Measurements from ENCODE around the gene MAD1L1.

The MAD1L1 gene

GRCh38 chr7:2080477-2080876, 152.3 kb downstream of the MAD1L1 start:
- Histone ChIP-seq H2AFZ (ENCODE audit: low read depth, low read length) (no peak overlapping the region), H3K36me3 (ENCODE audit: control insufficient read depth in 1 of 2, insufficient read depth in 2 of 2, low read depth in 1 of 2, low read length in 2 of 2) (peaks cover 15 to 64% of the 10 kb centered on the region in 2 experiments), H3K14ac (ENCODE audit: low read length in 2 of 2) (no peak overlapping the region), H3K23ac (ENCODE audit: low read length in 2 of 2) (no peak overlapping the region), H2BK5ac (ENCODE audit: low read depth, low read length, poor library complexity, severe bottlenecking) (no peak overlapping the region), H4K8ac (ENCODE audit: low read length) (no peak overlapping the region), H2BK120ac (ENCODE audit: low read depth, low read length) (no peak overlapping the region), H3K4me3 (ENCODE audit: insufficient read depth in 1 of 2, low read depth in 1 of 2, low read length in 2 of 2) (no peak overlapping the region), H3K9me3 (ENCODE audit: control insufficient read depth, low read length) (no peaks in the 10 kb centered on the region), H2BK15ac (ENCODE audit: low read depth, poor library complexity, severe bottlenecking) (no peak overlapping the region), H3K27ac (ENCODE audit: low read length, poor library complexity, severe bottlenecking) (no peak overlapping the region), H3K18ac (ENCODE audit: low read depth in 1 of 2, low read length in 2 of 2) (no peak overlapping the region), H2AK5ac (ENCODE audit: low read length, severe bottlenecking) (no peak overlapping the region), H3K4ac (ENCODE audit: low read depth in 1 of 2, low read length in 2 of 2) (no peak overlapping the region), H3K4me2 (ENCODE audit: low read length, poor library complexity, severe bottlenecking) (no peak overlapping the region), H3K9ac (ENCODE audit: low read length) (no peak overlapping the region), H3K79me1 (replicated peaks; ENCODE audit: low read length, poor library complexity, severe bottlenecking) (peaks cover 7% of the 10 kb centered on the region), H3K27me3 (ENCODE audit: control insufficient read depth in 1 of 2, insufficient read depth in 1 of 2, low read length in 2 of 2) (no peaks in the 10 kb centered on the region), H4K91ac (ENCODE audit: low read length) (no peak overlapping the region), H3K4me1 (ENCODE audit: control insufficient read depth, insufficient read depth, low read depth, low read length) (peaks cover 9% of the 10 kb centered on the region), H2BK12ac (ENCODE audit: low read length in 2 of 2) (no peak overlapping the region)
- 96% methylated on average over 14 of the region's 14 CpGs for WGBS
- DNase-seq = no peak

- H3K4me3 ChIP-seq (ENCODE audit: insufficient read depth in 1 of 2, low read depth in 1 of 2, low read length in 2 of 2) = no peak overlapping the region
Observed at GRCh38 chr7:2080060-2080387, 152.7 kb downstream of the MAD1L1 start.

GRCh38 chr7:2079332-2080059, 153.2 kb downstream of the MAD1L1 start:
- Histone ChIP-seq H3K4me1 (ENCODE audit: control insufficient read depth, insufficient read depth, low read depth, low read length) (peaks cover 9% of the 10 kb centered on the region), H3K9me3 (ENCODE audit: control insufficient read depth, low read length) (no peaks in the 10 kb centered on the region), H2BK12ac (ENCODE audit: low read length in 2 of 2) (no peak overlapping the region), H3K9ac (ENCODE audit: low read length) (no peak overlapping the region), H3K4me3 (ENCODE audit: insufficient read depth in 1 of 2, low read depth in 1 of 2, low read length in 2 of 2) (no peak overlapping the region), H2AK5ac (ENCODE audit: low read length, severe bottlenecking) (no peak overlapping the region), H4K8ac (ENCODE audit: low read length) (no peak overlapping the region), H2BK120ac (ENCODE audit: low read depth, low read length) (no peak overlapping the region), H3K36me3 (ENCODE audit: control insufficient read depth in 1 of 2, insufficient read depth in 2 of 2, low read depth in 1 of 2, low read length in 2 of 2) (peaks cover 13 to 67% of the 10 kb centered on the region in 2 experiments), H3K18ac (ENCODE audit: low read depth in 1 of 2, low read length in 2 of 2) (no peak overlapping the region), H3K79me1 (replicated peaks; ENCODE audit: low read length, poor library complexity, severe bottlenecking) (peaks cover 8% of the 10 kb centered on the region), H2BK5ac (ENCODE audit: low read depth, low read length, poor library complexity, severe bottlenecking) (no peak overlapping the region), H3K27ac (ENCODE audit: low read length, poor library complexity, severe bottlenecking) (no peak overlapping the region), H2BK15ac (ENCODE audit: low read depth, poor library complexity, severe bottlenecking) (no peak overlapping the region), H3K4ac (ENCODE audit: low read depth in 1 of 2, low read length in 2 of 2) (no peak overlapping the region), H3K27me3 (ENCODE audit: control insufficient read depth in 1 of 2, insufficient read depth in 1 of 2, low read length in 2 of 2) (no peaks in the 10 kb centered on the region), H2AFZ (ENCODE audit: low read depth, low read length) (no peak overlapping the region), H4K91ac (ENCODE audit: low read length) (no peak overlapping the region), H3K14ac (ENCODE audit: low read length in 2 of 2) (no peak overlapping the region), H3K23ac (ENCODE audit: low read length in 2 of 2) (no peak overlapping the region), H3K4me2 (ENCODE audit: low read length, poor library complexity, severe bottlenecking) (no peak overlapping the region)
- DNase-seq = no peak
- WGBS = 86% methylated on average over 22 of the region's 22 CpGs

More at GRCh38 chr7:2080060-2080387, 152.7 kb downstream of the MAD1L1 start:
- H2AFZ ChIP-seq (ENCODE audit: low read depth, low read length) = no peak overlapping the region
- H2BK12ac ChIP-seq (ENCODE audit: low read length in 2 of 2) = no peak overlapping the region
- H3K4me1 ChIP-seq (ENCODE audit: control insufficient read depth, insufficient read depth, low read depth, low read length) = peaks cover 9% of the 10 kb centered on the region
- H3K4me2 ChIP-seq (ENCODE audit: low read length, poor library complexity, severe bottlenecking) = no peak overlapping the region
- H2BK5ac ChIP-seq (ENCODE audit: low read depth, low read length, poor library complexity, severe bottlenecking) = no peak overlapping the region
- no peaks in the 10 kb centered on the region for H3K9me3 ChIP-seq (ENCODE audit: control insufficient read depth, low read length)
- no peak overlapping the region for H2AK5ac ChIP-seq (ENCODE audit: low read length, severe bottlenecking)
- H2BK15ac ChIP-seq (ENCODE audit: low read depth, poor library complexity, severe bottlenecking) = no peak overlapping the region
- WGBS = 87% methylated on average over 6 of the region's 6 CpGs
- peaks cover 14 to 64% of the 10 kb centered on the region in 2 experiments for H3K36me3 ChIP-seq (ENCODE audit: control insufficient read depth in 1 of 2, insufficient read depth in 2 of 2, low read depth in 1 of 2, low read length in 2 of 2)
- no peak overlapping the region for H3K4ac ChIP-seq (ENCODE audit: low read depth in 1 of 2, low read length in 2 of 2)
- no peak overlapping the region for H4K91ac ChIP-seq (ENCODE audit: low read length)
- H3K79me1 ChIP-seq (replicated peaks; ENCODE audit: low read length, poor library complexity, severe bottlenecking) = peaks cover 7% of the 10 kb centered on the region
- no peak overlapping the region for H3K27ac ChIP-seq (ENCODE audit: low read length, poor library complexity, severe bottlenecking)
- no peaks in the 10 kb centered on the region for H3K27me3 ChIP-seq (ENCODE audit: control insufficient read depth in 1 of 2, insufficient read depth in 1 of 2, low read length in 2 of 2)
- no peak overlapping the region for H3K18ac ChIP-seq (ENCODE audit: low read depth in 1 of 2, low read length in 2 of 2)
- no peak overlapping the region for H3K23ac ChIP-seq (ENCODE audit: low read length in 2 of 2)
- H4K8ac ChIP-seq (ENCODE audit: low read length) = no peak overlapping the region
- no peak overlapping the region for H3K9ac ChIP-seq (ENCODE audit: low read length)
- H3K14ac ChIP-seq (ENCODE audit: low read length in 2 of 2) = no peak overlapping the region
- no peak overlapping the region for H2BK120ac ChIP-seq (ENCODE audit: low read depth, low read length)
- no peak for DNase-seq

- WGBS = 95% methylated on average over 15 of the region's 15 CpGs
- no peak overlapping the region for H4K91ac ChIP-seq (ENCODE audit: low read length)
- no peak overlapping the region for H4K8ac ChIP-seq (ENCODE audit: low read length)
Observed at GRCh38 chr7:2078899-2079298, 153.8 kb downstream of the MAD1L1 start.

More at GRCh38 chr7:2078899-2079298, 153.8 kb downstream of the MAD1L1 start:
- no peaks in the 10 kb centered on the region for H3K27me3 ChIP-seq (ENCODE audit: control insufficient read depth in 1 of 2, insufficient read depth in 1 of 2, low read length in 2 of 2)
- no peak overlapping the region for H3K18ac ChIP-seq (ENCODE audit: low read depth in 1 of 2, low read length in 2 of 2)
- no peak overlapping the region for H3K4me3 ChIP-seq (ENCODE audit: insufficient read depth in 1 of 2, low read depth in 1 of 2, low read length in 2 of 2)
- H2BK5ac ChIP-seq (ENCODE audit: low read depth, low read length, poor library complexity, severe bottlenecking) = no peak overlapping the region
- no peak overlapping the region for H2BK15ac ChIP-seq (ENCODE audit: low read depth, poor library complexity, severe bottlenecking)
- peaks cover 11% of the 10 kb centered on the region for H3K79me1 ChIP-seq (replicated peaks; ENCODE audit: low read length, poor library complexity, severe bottlenecking)
- peaks cover 7% of the 10 kb centered on the region for H3K4me1 ChIP-seq (ENCODE audit: control insufficient read depth, insufficient read depth, low read depth, low read length)
- H3K4me2 ChIP-seq (ENCODE audit: low read length, poor library complexity, severe bottlenecking) = no peak overlapping the region
- H3K9me3 ChIP-seq (ENCODE audit: control insufficient read depth, low read length) = no peaks in the 10 kb centered on the region
- no peak overlapping the region for H3K27ac ChIP-seq (ENCODE audit: low read length, poor library complexity, severe bottlenecking)
- no peak overlapping the region for H2AK5ac ChIP-seq (ENCODE audit: low read length, severe bottlenecking)
- no peak overlapping the region for H3K4ac ChIP-seq (ENCODE audit: low read depth in 1 of 2, low read length in 2 of 2)
- H2BK120ac ChIP-seq (ENCODE audit: low read depth, low read length) = no peak overlapping the region
- no peak overlapping the region for H3K23ac ChIP-seq (ENCODE audit: low read length in 2 of 2)
- no peak overlapping the region for H2BK12ac ChIP-seq (ENCODE audit: low read length in 2 of 2)
- H3K14ac ChIP-seq (ENCODE audit: low read length in 2 of 2) = no peak overlapping the region
- DNase-seq = no peak
- peaks cover 9 to 65% of the 10 kb centered on the region in 2 experiments for H3K36me3 ChIP-seq (ENCODE audit: control insufficient read depth in 1 of 2, insufficient read depth in 2 of 2, low read depth in 1 of 2, low read length in 2 of 2)
- H3K9ac ChIP-seq (ENCODE audit: low read length) = no peak overlapping the region
- no peak overlapping the region for H2AFZ ChIP-seq (ENCODE audit: low read depth, low read length)

All from mesenchymal stem cell (in vitro differentiated cells and primary cell).